HepG2 (cell line): ENCODE measurements around the gene ACTL7B.

Experiments used
- ARNTL ChIP-seq: sonication (generic); formaldehyde crosslinking; IDR thresholded peaks from 2 replicates; pipeline ENCODE4 v1.4.0; 2020; ENCODE audit warnings: mild to moderate bottlenecking, missing genetic modification reagents
- CCAR2 ChIP-seq: fragments of 200-400 bp; formaldehyde crosslinking; optimal IDR thresholded peaks from 2 replicates; pipeline ENCODE3; 2018; ENCODE audit warnings: low read depth, mild to moderate bottlenecking, low read length, moderate library complexity
- CTCF ChIP-seq: sonication (generic); formaldehyde crosslinking; IDR thresholded peaks from 2 replicates; pipeline ENCODE4 v1.5.0; 2020; ENCODE audit warnings: mild to moderate bottlenecking, missing genetic modification reagents, moderate library complexity
- E2F1 ChIP-seq: sonication (generic); formaldehyde crosslinking; IDR thresholded peaks from 2 replicates; pipeline ENCODE4 v1.5.0; 2020; ENCODE audit warnings: missing genetic modification reagents
- MED8 ChIP-seq: sonication (generic); formaldehyde crosslinking; IDR thresholded peaks from 2 replicates; pipeline ENCODE4 v1.8.1; 2023; ENCODE audit warnings: mild to moderate bottlenecking, missing genetic modification reagents; ENCODE audit not compliant: insufficient replicate concordance
- POLR2A ChIP-seq, 2 experiments: IDR thresholded peaks; 2 replicates each; pipeline ENCODE4 v1.6.1; 2011; ENCODE audit warnings: low read depth in 2 of 2, low read length in 2 of 2, mild to moderate bottlenecking in 1 of 2, moderate library complexity in 1 of 2; ENCODE audit not compliant: insufficient read depth in 1 of 2
- SNAPC4 ChIP-seq: sonication (generic); formaldehyde crosslinking; IDR thresholded peaks from 2 replicates; pipeline ENCODE4 v1.4.0; 2020; ENCODE audit warnings: mild to moderate bottlenecking, missing genetic modification reagents
- TARDBP ChIP-seq: sonication (generic); formaldehyde crosslinking; IDR thresholded peaks from 2 replicates; pipeline ENCODE4 v1.8.0; 2022; ENCODE audit warnings: mild to moderate bottlenecking, missing genetic modification reagents
- ZNF558 ChIP-seq: sonication (generic); formaldehyde crosslinking; IDR thresholded peaks from 2 replicates; pipeline ENCODE4 v1.9.0; 2022; ENCODE audit warnings: mild to moderate bottlenecking, missing genetic modification reagents, borderline replicate concordance

- TF ChIP-seq MED8: no peak
- TF ChIP-seq TARDBP (CRISPR knock-in tag): no peak
- no peak; the same call in 1 of the 2 replicates for TF ChIP-seq CTCF
- no peak for TF ChIP-seq ZNF558 (CRISPR knock-in tag)
- no peak for TF ChIP-seq ARNTL (CRISPR knock-in tag)
- TF ChIP-seq E2F1: no peak
- no peak for TF ChIP-seq POLR2A (IDR thresholded peaks at IDR 0.05; ENCODE audit: insufficient read depth in 1 of 2, low read depth in 2 of 2, low read length in 2 of 2)
- TF ChIP-seq SNAPC4: no peak
- no peak for TF ChIP-seq CCAR2
Observed at GRCh38 chr9:108854094-108854493, 1.7 kb downstream of the ACTL7B start.
